ENCODE measurements around the gene IKZF1.

The IKZF1 gene

GRCh38 chr7:50347693-50348092, 43.2 kb downstream of the IKZF1 start:
- Mint-ChIP-seq H3K9me3 (peaks cover 4% of the 10 kb centered on the region), H3K27me3 (no peaks in the 10 kb centered on the region), H3K4me1 (ENCODE audit: low read depth) (peaks cover 95% of the 10 kb centered on the region), H3K27ac (peak overlapping the region; percentile 98), H3K4me3 (peak overlapping the region; percentile 72), H3K36me3 (ENCODE audit: low read depth) (peaks cover 91% of the 10 kb centered on the region)
- DNase-seq, result peak; percentile 66

- peak overlapping the region; percentile 98 for H3K27ac Mint-ChIP-seq
- H3K36me3 Mint-ChIP-seq (ENCODE audit: low read depth), result peaks cover 92% of the 10 kb centered on the region
- H3K4me3 Mint-ChIP-seq, result peak overlapping the region; percentile 72
- peaks cover 96% of the 10 kb centered on the region for H3K4me1 Mint-ChIP-seq (ENCODE audit: low read depth)
- peaks cover 4% of the 10 kb centered on the region for H3K9me3 Mint-ChIP-seq
- DNase-seq, result peak; percentile 43
- no peaks in the 10 kb centered on the region for H3K27me3 Mint-ChIP-seq
Observed at GRCh38 chr7:50348469-50349162, 44.1 kb downstream of the IKZF1 start.

- peak overlapping the region; percentile 72 for H3K4me3 Mint-ChIP-seq
- no peaks in the 10 kb centered on the region for H3K27me3 Mint-ChIP-seq
- DNase-seq, result peak; percentile 52
- peaks cover 96% of the 10 kb centered on the region for H3K4me1 Mint-ChIP-seq (ENCODE audit: low read depth)
- peaks cover 4% of the 10 kb centered on the region for H3K9me3 Mint-ChIP-seq
- peaks cover 92% of the 10 kb centered on the region for H3K36me3 Mint-ChIP-seq (ENCODE audit: low read depth)
- peak overlapping the region; percentile 98 for H3K27ac Mint-ChIP-seq
Observed at GRCh38 chr7:50349399-50349798, 44.9 kb downstream of the IKZF1 start.

- Mint-ChIP-seq H3K36me3 (ENCODE audit: low read depth) (peaks cover 94% of the 10 kb centered on the region), H3K27me3 (no peaks in the 10 kb centered on the region), H3K4me1 (ENCODE audit: low read depth) (peaks cover 98% of the 10 kb centered on the region), H3K4me3 (peak overlapping the region; percentile 72), H3K9me3 (peaks cover 4% of the 10 kb centered on the region), H3K27ac (peak overlapping the region; percentile 98)
- DNase-seq, result peak; percentile 84
Observed at GRCh38 chr7:50349963-50350944, 45.7 kb downstream of the IKZF1 start.

- peak; percentile 48 for DNase-seq
- peaks cover 4% of the 10 kb centered on the region for H3K9me3 Mint-ChIP-seq
- peaks cover 96% of the 10 kb centered on the region for H3K4me1 Mint-ChIP-seq (ENCODE audit: low read depth)
- peaks cover 93% of the 10 kb centered on the region for H3K36me3 Mint-ChIP-seq (ENCODE audit: low read depth)
- peak overlapping the region; percentile 98 for H3K27ac Mint-ChIP-seq
- H3K4me3 Mint-ChIP-seq, result peak overlapping the region; percentile 72
- no peaks in the 10 kb centered on the region for H3K27me3 Mint-ChIP-seq
Observed at GRCh38 chr7:50351267-50351666, 46.8 kb downstream of the IKZF1 start.

GRCh38 chr7:50352282-50352681, 47.8 kb downstream of the IKZF1 start:
- H3K4me3 Mint-ChIP-seq, result peak overlapping the region; percentile 72
- H3K4me1 Mint-ChIP-seq (ENCODE audit: low read depth), result peaks cover 96% of the 10 kb centered on the region
- H3K36me3 Mint-ChIP-seq (ENCODE audit: low read depth), result peaks cover 93% of the 10 kb centered on the region
- no peak for DNase-seq
- H3K27ac Mint-ChIP-seq, result peak overlapping the region; percentile 98
- peaks cover 4% of the 10 kb centered on the region for H3K9me3 Mint-ChIP-seq
- H3K27me3 Mint-ChIP-seq, result no peaks in the 10 kb centered on the region

- Mint-ChIP-seq H3K4me3 (peak overlapping the region; percentile 62), H3K4me1 (ENCODE audit: low read depth) (peaks cover 96% of the 10 kb centered on the region), H3K27me3 (no peaks in the 10 kb centered on the region), H3K27ac (peak overlapping the region; percentile 99), H3K36me3 (ENCODE audit: low read depth) (peaks cover 93% of the 10 kb centered on the region), H3K9me3 (peaks cover 4% of the 10 kb centered on the region)
- no peak for DNase-seq
Observed at GRCh38 chr7:50352751-50353150, 48.2 kb downstream of the IKZF1 start.

- Mint-ChIP-seq H3K36me3 (ENCODE audit: low read depth) (peaks cover 93% of the 10 kb centered on the region), H3K4me3 (peak overlapping the region; percentile 62)
Observed at GRCh38 chr7:50353201-50353600, 48.7 kb downstream of the IKZF1 start.

GRCh38 chr7:50353894-50354595, 49.5 kb downstream of the IKZF1 start:
- Mint-ChIP-seq H3K36me3 (ENCODE audit: low read depth) (peaks cover 93% of the 10 kb centered on the region), H3K27me3 (no peaks in the 10 kb centered on the region), H3K4me1 (ENCODE audit: low read depth) (peaks cover 96% of the 10 kb centered on the region), H3K9me3 (no peaks in the 10 kb centered on the region), H3K4me3 (peak overlapping the region; percentile 62), H3K27ac (peak overlapping the region; percentile 99)
- peak; percentile 47 for DNase-seq

More at GRCh38 chr7:50353201-50353600, 48.7 kb downstream of the IKZF1 start:
- Mint-ChIP-seq H3K9me3 (peaks cover 3% of the 10 kb centered on the region), H3K27ac (peak overlapping the region; percentile 99), H3K27me3 (no peaks in the 10 kb centered on the region), H3K4me1 (ENCODE audit: low read depth) (peaks cover 96% of the 10 kb centered on the region)
- DNase-seq, result peak; percentile 52

- Mint-ChIP-seq H3K4me3 (peak overlapping the region; percentile 58), H3K36me3 (ENCODE audit: low read depth) (peaks cover 96% of the 10 kb centered on the region), H3K4me1 (ENCODE audit: low read depth) (peaks cover 96% of the 10 kb centered on the region), H3K27me3 (no peaks in the 10 kb centered on the region), H3K27ac (peak overlapping the region; percentile 99), H3K9me3 (peaks cover 2% of the 10 kb centered on the region)
- DNase-seq, result no peak
Observed at GRCh38 chr7:50355817-50356178, 51.3 kb downstream of the IKZF1 start.

- H3K4me1 Mint-ChIP-seq (ENCODE audit: low read depth), result peaks cover 96% of the 10 kb centered on the region
- peak overlapping the region; percentile 58 for H3K4me3 Mint-ChIP-seq
- peaks cover 3% of the 10 kb centered on the region for H3K9me3 Mint-ChIP-seq
- H3K27me3 Mint-ChIP-seq, result no peaks in the 10 kb centered on the region
- peak overlapping the region; percentile 99 for H3K27ac Mint-ChIP-seq
- peaks cover 96% of the 10 kb centered on the region for H3K36me3 Mint-ChIP-seq (ENCODE audit: low read depth)
- peak; percentile 42 for DNase-seq
Observed at GRCh38 chr7:50356212-50356944, 51.9 kb downstream of the IKZF1 start.

- Mint-ChIP-seq H3K9me3 (peaks cover 3% of the 10 kb centered on the region), H3K4me3 (peak overlapping the region; percentile 58), H3K4me1 (ENCODE audit: low read depth) (peaks cover 96% of the 10 kb centered on the region), H3K27me3 (no peaks in the 10 kb centered on the region), H3K36me3 (ENCODE audit: low read depth) (peaks cover 96% of the 10 kb centered on the region), H3K27ac (peak overlapping the region; percentile 99)
- DNase-seq, result peak; percentile 62
Observed at GRCh38 chr7:50356945-50357268, 52.4 kb downstream of the IKZF1 start.

- DNase-seq, result peak; percentile 43
- Mint-ChIP-seq H3K9me3 (peaks cover 3% of the 10 kb centered on the region), H3K27ac (peak overlapping the region; percentile 99), H3K4me1 (ENCODE audit: low read depth) (peaks cover 96% of the 10 kb centered on the region), H3K27me3 (no peaks in the 10 kb centered on the region), H3K4me3 (peak overlapping the region; percentile 62), H3K36me3 (ENCODE audit: low read depth) (peaks cover 96% of the 10 kb centered on the region)
Observed at GRCh38 chr7:50357426-50357825, 52.9 kb downstream of the IKZF1 start.

Measured in activated T-cell treated with anti-CD3 and anti-CD28 coated beads, Interleukin-2, amount 50 U/mL, for 24 hours (primary cell).